Neutrophil (primary cell): ENCODE data around the gene UMOD.

Experiments
- H3K27ac ChIP-seq: fragments of 200-600 bp; sonication (generic); 2 replicates; pipeline ENCODE4 v1.5.1; 2016; ENCODE audit warnings: mild to moderate bottlenecking, moderate library complexity
- H3K27me3 ChIP-seq: fragments of 200-600 bp; sonication (generic); 2 replicates; pipeline ENCODE4 v1.6.0; 2016; ENCODE audit warnings: mild to moderate bottlenecking
- H3K36me3 ChIP-seq: fragments of 200-600 bp; sonication (generic); 2 replicates; pipeline ENCODE4 v1.5.1; 2017
- H3K4me1 ChIP-seq, 2 experiments: fragments of 200-600 bp in 1 of 2; sonication (generic) in 1 of 2; 1 replicate in 1 of 2; 2 replicates in 1 of 2; pipeline versions ENCODE4 v1.5.1 to v1.6.1; 2013 to 2016; ENCODE audit warnings: low read depth in 1 of 2, low read length in 1 of 2, mild to moderate bottlenecking in 1 of 2, moderate library complexity in 1 of 2; ENCODE audit not compliant: control insufficient read depth in 1 of 2, insufficient read depth in 1 of 2
- H3K4me3 ChIP-seq, 2 experiments: fragments of 200-600 bp in 1 of 2; sonication (generic) in 1 of 2; 1 replicate in 1 of 2; 2 replicates in 1 of 2; pipeline ENCODE4 v1.5.1; 2013 to 2016; ENCODE audit warnings: low read depth in 1 of 2, low read length in 1 of 2, mild to moderate bottlenecking in 1 of 2, moderate library complexity in 1 of 2
- H3K9me3 ChIP-seq: fragments of 200-600 bp; sonication (generic); 2 replicates; pipeline ENCODE4 v1.5.1; 2016
- CTCF ChIP-seq: fragments of 200-600 bp; sonication (generic); IDR thresholded peaks from 2 replicates; pipeline ENCODE4 v1.5.1; 2016; ENCODE audit warnings: antibody characterized with exemption

UMOD gene

GRCh38 chr16:20333120-20333519 lies 19.4 kb downstream of the UMOD start:
- Histone ChIP-seq H3K4me3 (no peak overlapping the region), H3K9me3 (no peaks in the 10 kb centered on the region), H3K4me1 (no peaks in the 10 kb centered on the region), H3K27ac (no peak overlapping the region), H3K27me3 (no peaks in the 10 kb centered on the region), H3K36me3 (no peaks in the 10 kb centered on the region)
- TF ChIP-seq CTCF = no peak

GRCh38 chr16:20332411-20332810 lies 20.1 kb downstream of the UMOD start:
- Histone ChIP-seq H3K27ac (no peak overlapping the region), H3K36me3 (no peaks in the 10 kb centered on the region), H3K27me3 (no peaks in the 10 kb centered on the region), H3K4me1 (no peaks in the 10 kb centered on the region), H3K4me3 (no peak overlapping the region), H3K9me3 (no peaks in the 10 kb centered on the region)
- no peak for TF ChIP-seq CTCF

GRCh38 chr16:20331635-20332034 lies 20.9 kb downstream of the UMOD start:
- Histone ChIP-seq H3K4me3 (no peak overlapping the region), H3K27me3 (no peaks in the 10 kb centered on the region), H3K9me3 (no peaks in the 10 kb centered on the region), H3K36me3 (no peaks in the 10 kb centered on the region), H3K4me1 (no peaks in the 10 kb centered on the region), H3K27ac (no peak overlapping the region)
- TF ChIP-seq CTCF = no peak

GRCh38 chr16:20329392-20330138 lies 22.9 kb downstream of the UMOD start:
- no peak overlapping the region for H3K4me3 ChIP-seq
- H3K9me3 ChIP-seq = no peaks in the 10 kb centered on the region
- no peak overlapping the region for H3K27ac ChIP-seq
- no peaks in the 10 kb centered on the region for H3K27me3 ChIP-seq
- no peak for TF ChIP-seq CTCF
- no peaks in the 10 kb centered on the region for H3K36me3 ChIP-seq
- H3K4me1 ChIP-seq = no peaks in the 10 kb centered on the region

- H3K4me1 ChIP-seq = no peaks in the 10 kb centered on the region
- H3K27me3 ChIP-seq = no peaks in the 10 kb centered on the region
- TF ChIP-seq CTCF = no peak
- no peaks in the 10 kb centered on the region for H3K36me3 ChIP-seq
- no peak within 1 kb of the TSS for H3K4me3 ChIP-seq
- no peaks in the 10 kb centered on the region for H3K9me3 ChIP-seq
- H3K27ac ChIP-seq = no peak within 1 kb of the TSS
These were observed 25.0 kb downstream of the UMOD start, which contains the start of gene GP2 for GRCh38 chr16:20327444-20328041. Gene GP2 (minus strand): TSS chr16:20327513. CDS start chr16:20326431, 1,082 bp downstream.
